ENCODE data around the gene MPPED1.

- no peak for TF ChIP-seq CTCF (conservative IDR thresholded peaks at IDR 0.05 in 1 of 2, IDR thresholded peaks at IDR 0.05 in 1 of 2; ENCODE audit: extremely low read depth in 1 of 2, insufficient read depth in 1 of 2, low read depth in 1 of 2, low read length in 2 of 2)
- TF ChIP-seq EZH2 (IDR thresholded peaks at IDR 0.05; ENCODE audit: borderline replicate concordance, low read length), result no peak
Observed at GRCh38 chr22:43529461-43529860, 117.6 kb downstream of the MPPED1 start.

Data from mammary epithelial cell (primary cell).